ENCODE measurements around the gene UBQLN2. TPM values are rescaled to one million over a fixed set of nuclear protein-coding genes. Genes with fewer than 3 reads are reported as not detected.

UBQLN2 gene
- total RNA-seq, 1 donor from 2014 or later: 66.8 TPM

Other genes starting within 250 kb of the UBQLN2 start
- 46.5 and 47.7 TPM in 2 replicates for gene NBDY, start 165.6 kb downstream of the UBQLN2 start, total RNA-seq